AG09309 (cell line): ENCODE results near the gene EXOC3.

ENCODE experiments used
- DNase-seq: peaks from one replicate; pipeline ENCODE4 v3.0.0-alpha.2; 2010; ENCODE audit warnings: low read depth
- H3K4me3 ChIP-seq: 2 replicates; pipeline ENCODE4 v1.5.1; 2011; ENCODE audit warnings: mild to moderate bottlenecking, low read depth, low read length, moderate library complexity; ENCODE audit not compliant: control insufficient read depth
- CTCF ChIP-seq: IDR thresholded peaks from 2 replicates; pipeline ENCODE4 v1.5.1; 2011; ENCODE audit warnings: mild to moderate bottlenecking, low read depth, low read length, inconsistent platforms; ENCODE audit not compliant: insufficient read depth, control insufficient read depth; ENCODE audit errors: missing control alignments

Gene EXOC3

GRCh38 chr5:476102-476813, 33.3 kb downstream of the EXOC3 start:
- TF ChIP-seq CTCF, result no peak
- no peak for DNase-seq
- no peak overlapping the region for H3K4me3 ChIP-seq

GRCh38 chr5:476814-477175, 33.8 kb downstream of the EXOC3 start:
- no peak for TF ChIP-seq CTCF
- DNase-seq, result no peak
- no peak overlapping the region for H3K4me3 ChIP-seq

GRCh38 chr5:477247-477646, 34.3 kb downstream of the EXOC3 start:
- no peak for TF ChIP-seq CTCF
- no peak for DNase-seq
- no peak overlapping the region for H3K4me3 ChIP-seq

GRCh38 chr5:477871-478270, 34.9 kb downstream of the EXOC3 start:
- DNase-seq, result no peak
- no peak for TF ChIP-seq CTCF
- no peak overlapping the region for H3K4me3 ChIP-seq

- TF ChIP-seq CTCF, result no peak
- H3K4me3 ChIP-seq, result no peak overlapping the region
- DNase-seq, result no peak
Measured at GRCh38 chr5:478369-478981, 35.5 kb downstream of the EXOC3 start.

GRCh38 chr5:478982-479535, 36.1 kb downstream of the EXOC3 start:
- no peak overlapping the region for H3K4me3 ChIP-seq
- TF ChIP-seq CTCF, result no peak
- DNase-seq, result no peak
